HG02973 (cell line): ENCODE results near the gene HRK.

Experiments
- ATAC-seq: cut with Tn5 transposase; IDR thresholded peaks from one replicate; pipeline ENCODE4 v1.9.1; 2021; ENCODE audit warnings: moderate library complexity; ENCODE audit not compliant: unreplicated experiment

Gene HRK

DNA sequence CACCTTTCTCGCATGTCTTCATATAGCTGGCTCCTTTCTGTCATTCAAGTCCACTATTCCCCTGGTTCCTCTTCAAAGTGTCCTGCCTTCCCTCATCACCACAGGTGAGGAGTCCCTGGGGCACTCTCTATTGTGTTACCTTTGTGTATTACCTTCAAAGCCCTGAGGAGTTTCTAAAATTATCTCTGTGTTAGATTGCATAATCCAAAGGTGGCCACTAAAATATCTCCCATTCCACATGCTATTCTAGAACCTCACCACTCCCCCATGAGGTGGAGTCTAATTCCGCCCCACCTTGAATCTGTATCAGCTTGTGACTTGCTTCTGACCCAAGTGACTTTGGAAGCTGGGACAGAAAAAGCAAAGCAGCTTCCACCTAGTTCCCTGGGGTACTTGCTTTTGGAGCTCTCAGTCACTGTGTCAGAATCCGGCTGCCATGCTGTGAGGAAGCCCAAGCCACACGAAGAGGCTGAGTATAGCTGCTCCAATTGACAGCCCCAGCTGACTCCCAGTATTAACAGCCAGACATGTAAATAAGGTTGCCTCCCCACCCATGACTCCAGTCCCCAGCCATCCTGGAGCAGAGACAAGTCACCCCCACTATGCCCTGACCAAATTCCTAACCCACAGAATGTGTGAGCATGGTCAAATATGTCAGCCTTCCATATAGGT lies 6.8 kb downstream of the HRK start:
- ATAC-seq, result no peak

DNA sequence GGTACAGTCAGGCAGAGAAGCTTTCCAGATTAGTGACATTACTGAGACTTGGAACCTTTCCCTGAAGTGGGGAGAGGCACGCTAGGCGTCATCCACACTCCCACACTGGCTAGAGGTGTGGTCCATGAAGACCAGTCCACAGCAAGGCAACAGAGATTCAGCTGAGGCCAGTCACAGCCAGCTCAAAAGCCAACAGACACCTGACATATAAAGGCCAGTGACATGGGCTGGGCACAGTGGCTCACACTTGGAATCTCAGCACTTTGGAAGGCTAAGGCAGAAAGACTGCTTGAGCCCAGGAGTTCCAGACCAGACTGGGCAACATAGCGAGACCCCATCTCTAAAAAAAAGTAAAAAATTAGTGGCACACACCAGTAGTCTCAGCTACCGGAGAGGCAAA lies 10.9 kb downstream of the HRK start:
- ATAC-seq, result no peak

DNA sequence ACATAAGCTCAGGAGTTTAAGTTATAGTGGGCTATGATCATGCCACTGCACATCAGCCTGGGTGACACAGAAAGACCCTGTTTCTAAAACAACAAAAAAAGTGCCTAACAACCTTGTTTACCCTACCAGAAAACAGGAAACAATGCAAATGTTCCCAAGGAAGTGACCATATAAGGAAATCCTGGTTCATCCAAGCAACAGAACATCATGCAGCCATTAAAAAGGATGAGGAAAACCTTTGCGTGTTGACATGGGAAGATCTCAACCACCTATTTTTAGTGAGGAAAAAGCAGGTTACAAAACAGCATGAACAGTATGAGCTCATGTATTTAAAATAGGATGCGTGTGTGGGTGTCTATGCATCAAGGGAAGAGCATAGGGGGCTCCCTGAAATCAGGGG lies 13.7 kb downstream of the HRK start:
- ATAC-seq, result no peak

DNA sequence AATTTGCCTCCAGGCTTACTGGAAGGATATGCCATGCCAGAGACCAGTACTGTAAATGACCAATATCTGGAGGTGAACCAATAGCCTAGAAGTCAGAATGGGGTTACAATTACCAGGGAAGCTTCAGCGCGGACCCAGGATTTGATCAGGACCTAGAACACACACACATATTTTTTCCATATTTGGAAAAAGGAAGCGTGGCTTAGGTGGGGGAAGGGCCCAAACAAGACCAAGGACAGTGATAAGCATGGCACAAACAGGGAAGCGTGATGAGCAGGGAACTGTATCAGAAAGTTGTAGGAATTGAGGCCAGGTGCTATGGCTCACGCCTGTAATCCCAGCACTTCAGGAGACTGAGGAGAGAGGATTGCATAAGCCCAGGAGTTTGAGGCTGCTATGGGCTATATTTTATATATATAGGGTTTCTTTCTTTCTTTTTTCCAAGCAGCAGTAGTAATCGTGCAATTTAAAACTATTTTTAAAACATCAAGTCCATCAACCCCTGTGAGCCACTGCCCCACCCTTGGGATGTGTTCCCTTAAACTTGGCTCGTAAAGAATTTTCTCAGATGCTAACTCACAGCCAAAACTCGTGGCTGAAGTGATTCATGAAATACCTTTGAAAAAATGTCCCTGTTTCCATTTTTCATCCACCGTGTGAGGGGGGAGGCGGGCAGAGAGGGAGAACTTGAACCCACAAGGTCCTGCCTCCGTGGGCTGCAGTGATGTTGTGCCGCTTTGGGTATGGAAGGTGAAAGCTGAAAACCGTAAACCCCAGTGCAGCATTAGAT lies 16.7 kb downstream of the HRK start:
- ATAC-seq, result no peak

DNA sequence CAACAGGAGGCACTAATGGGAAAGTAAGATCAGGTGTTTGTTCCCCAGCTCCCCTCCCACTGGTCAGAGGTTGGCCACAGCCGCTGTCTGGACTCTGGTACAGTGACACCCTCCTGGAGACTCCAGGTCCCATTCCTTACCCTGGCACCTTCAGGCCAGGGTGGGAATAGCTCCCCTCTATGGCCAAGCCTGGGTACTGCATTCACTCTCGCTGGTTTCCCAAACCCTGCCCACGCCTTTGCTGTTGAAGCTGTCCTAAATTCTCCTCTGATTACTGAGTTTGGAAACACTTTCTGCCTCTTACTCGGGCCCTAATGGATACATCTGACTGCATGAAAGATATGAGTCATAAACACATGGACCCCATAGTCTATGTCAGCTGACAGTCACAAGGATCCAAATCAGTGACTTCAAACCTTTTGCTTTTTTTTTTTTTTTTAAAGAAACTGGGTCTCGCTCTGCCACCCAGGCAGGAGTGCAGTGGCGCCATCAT lies 17.9 kb downstream of the HRK start:
- no peak for ATAC-seq

GRCh38 chr12:116862167-116862566 lies 19.1 kb downstream of the HRK start:
- ATAC-seq, result no peak

DNA sequence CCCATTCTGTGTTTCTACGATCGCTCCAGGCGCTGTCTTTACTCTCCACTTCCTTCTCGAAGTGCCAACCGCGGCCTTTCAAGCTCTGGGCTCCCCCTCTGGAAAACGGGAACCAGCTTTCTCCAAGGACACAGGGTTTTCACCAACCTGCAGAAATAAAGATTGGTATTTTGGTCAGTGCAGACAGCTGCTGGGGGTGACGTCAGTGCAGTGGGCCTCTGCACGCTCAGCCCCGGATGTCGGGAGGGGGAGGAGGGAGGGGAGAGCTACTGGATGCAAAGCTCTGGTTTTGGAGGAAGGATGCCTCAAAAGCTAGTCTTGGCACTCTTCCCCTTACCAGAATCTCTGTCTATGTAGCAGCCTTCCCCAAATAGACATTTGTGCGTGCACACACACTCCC lies 19.9 kb downstream of the HRK start:
- ATAC-seq, result peak; percentile 88

GRCh38 chr12:116860263-116860662 lies 21.0 kb downstream of the HRK start:
- ATAC-seq, result no peak

GRCh38 chr12:116859079-116859478 lies 22.2 kb downstream of the HRK start:
- ATAC-seq, result no peak

GRCh38 chr12:116856729-116857128 lies 24.5 kb downstream of the HRK start:
- ATAC-seq, result no peak

DNA sequence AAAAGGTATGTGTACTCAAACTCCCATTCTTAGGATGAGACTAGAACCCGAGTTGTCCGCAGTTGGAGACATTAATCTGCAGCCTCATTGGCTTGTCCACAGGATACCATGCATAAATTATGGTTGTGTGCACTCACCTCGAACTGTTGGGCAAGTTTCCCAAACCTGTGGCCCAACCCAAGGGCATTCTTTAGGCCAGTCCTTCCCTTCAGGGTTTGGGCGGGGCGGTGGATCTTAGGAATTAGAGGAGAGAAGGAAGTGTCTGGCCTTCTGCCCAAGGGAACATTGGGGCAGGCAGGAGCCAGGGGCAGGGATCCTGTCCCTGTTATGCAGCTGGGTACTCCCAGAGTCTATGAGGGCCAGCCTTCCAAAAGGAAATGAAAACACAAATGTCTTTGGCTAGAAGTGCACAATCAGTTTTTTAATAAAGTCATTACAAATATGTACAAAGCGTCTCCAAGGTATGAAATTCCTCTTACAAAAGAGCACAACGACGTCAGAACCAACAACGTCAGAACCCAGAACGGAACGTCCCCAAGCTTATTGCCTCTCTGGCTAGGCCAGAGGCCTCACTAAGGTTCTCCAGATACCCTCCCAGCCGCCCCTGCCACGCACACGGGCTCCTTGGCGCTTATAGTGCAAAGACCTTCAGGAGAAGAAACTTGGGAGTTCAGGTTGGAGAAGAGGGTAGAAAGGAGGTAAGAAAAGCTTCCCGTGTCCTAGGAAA lies 25.3 kb downstream of the HRK start:
- no peak for ATAC-seq

- no peak for ATAC-seq
These were observed 27.7 kb downstream of the HRK start for GRCh38 chr12:116853507-116853906.

DNA sequence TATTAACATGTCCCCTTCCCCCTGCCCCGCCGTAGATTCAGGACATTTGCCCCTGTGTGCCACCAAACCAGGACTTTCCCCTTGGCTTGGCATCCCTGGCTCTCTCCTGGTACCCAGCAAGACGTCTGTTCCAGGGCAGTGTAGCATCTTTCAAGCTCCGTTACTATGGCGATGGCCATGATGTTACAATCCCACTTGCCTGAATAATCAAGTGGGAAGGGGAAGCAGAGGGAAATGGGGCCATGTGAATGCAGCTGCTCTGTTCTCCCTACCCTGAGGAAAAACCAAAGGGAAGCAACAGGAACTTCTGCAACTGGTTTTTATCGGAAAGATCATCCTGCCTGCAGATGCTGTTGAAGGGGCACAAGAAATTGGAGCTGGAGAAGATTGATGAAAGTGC lies 28.9 kb downstream of the HRK start:
- ATAC-seq, result no peak

GRCh38 chr12:116849216-116849615 lies 32.0 kb downstream of the HRK start:
- ATAC-seq, result no peak

- ATAC-seq, result no peak
These were observed 38.2 kb downstream of the HRK start for GRCh38 chr12:116843085-116843484.

GRCh38 chr12:116839287-116839830 lies 41.9 kb downstream of the HRK start:
- no peak for ATAC-seq

DNA sequence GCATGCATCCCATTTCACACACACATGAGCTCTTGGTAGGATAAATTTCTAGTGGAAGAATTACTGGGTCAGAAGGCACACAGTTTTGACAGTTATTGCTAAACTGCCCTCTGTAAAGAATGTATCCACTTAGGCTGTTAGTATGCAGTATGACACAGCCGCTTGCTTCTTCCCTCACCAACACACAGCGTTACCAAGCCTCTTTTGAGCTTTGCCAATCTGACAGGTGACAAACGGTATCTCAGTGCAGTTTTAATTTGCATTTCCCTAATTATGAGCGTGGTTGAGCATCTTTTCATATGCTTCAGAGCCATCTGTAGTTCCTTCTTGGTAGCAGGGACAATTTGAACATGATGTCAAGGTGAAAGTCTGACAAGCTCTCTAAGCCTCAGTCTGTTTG lies 42.9 kb downstream of the HRK start:
- no peak for ATAC-seq

DNA sequence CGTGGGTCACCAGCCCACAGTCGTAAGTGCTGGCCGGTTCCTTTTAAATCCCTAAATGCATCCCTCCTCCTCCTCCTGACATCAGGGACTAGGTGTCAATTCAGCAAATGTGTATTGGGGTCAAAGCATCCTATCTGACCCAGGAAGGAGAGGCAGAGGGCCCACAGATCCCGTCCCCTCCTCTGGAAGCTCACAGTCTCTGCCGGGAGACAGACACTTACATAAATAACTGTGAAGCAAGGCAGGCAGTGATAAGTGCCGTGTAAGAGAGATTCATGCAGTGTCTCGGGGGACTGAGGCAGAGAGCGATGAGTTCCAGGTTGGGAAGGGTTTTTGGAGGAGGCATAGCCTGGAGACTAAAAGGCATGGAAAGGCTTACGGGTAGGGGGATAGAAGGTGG lies 44.1 kb downstream of the HRK start:
- no peak for ATAC-seq

DNA sequence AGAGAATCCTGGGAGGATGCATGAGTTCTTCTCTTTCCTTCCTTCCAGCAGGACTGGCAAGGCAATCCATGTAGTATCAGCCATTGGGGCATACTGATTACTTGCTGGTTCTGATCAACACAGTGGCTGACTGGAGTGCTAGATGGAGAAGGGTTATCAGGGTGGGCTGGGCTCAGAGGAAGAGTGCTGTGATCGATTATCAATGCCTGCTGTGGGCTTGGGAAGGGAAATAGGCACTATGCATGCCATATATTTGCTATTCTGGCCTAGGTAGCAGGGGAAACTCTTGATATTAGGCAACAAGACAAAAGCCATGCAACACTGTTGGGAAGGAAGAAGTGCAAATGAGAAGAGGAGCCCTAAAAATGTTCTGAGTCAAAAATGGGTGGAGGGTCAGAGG lies 45.8 kb downstream of the HRK start:
- ATAC-seq, result no peak

- ATAC-seq, result no peak
These were observed 47.8 kb downstream of the HRK start for GRCh38 chr12:116833474-116833873.

DNA sequence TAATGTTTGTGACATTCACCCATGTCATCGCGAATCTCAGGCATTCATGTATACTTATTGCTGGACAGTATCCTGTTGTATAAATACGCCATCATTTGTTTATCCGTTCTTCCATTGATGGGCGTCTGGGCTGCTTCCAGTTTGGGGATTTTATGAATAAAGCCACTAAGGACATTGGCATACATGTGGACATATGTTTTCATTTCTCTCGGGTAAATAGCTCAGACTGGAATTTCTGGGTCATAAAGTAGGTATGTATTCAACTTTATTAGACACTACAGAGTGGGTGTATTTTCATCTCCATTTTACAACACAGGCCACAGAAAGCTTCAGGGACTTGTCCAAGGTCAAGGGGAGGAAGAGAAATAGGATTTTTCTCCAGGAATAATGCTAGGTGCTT lies 48.9 kb downstream of the HRK start:
- ATAC-seq, result no peak

DNA sequence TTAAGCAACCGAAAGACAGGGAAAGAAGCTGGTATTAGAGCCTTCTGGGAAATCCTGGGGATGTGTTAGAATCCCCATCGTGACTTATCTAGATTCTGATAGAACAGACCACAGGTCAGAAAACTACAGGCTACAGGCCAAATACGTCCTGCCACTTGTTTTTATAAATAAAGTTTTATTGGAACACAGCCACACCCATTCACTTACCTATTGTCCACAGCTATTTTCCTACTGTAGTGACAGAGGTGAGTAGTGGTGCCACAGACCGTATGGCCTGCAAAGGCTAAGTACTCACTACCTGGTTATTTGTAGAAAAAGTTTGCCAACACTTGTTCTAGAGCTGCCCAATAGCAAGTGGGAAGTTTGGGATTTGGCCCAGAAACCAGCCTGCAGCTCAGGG lies 53.8 kb downstream of the HRK start:
- no peak for ATAC-seq
